Measurements from ENCODE around the gene SGTA. TPM values are rescaled to one million over a fixed set of nuclear protein-coding genes. Genes with fewer than 3 reads are reported as not detected.

The SGTA gene
- polyA plus RNA-seq, 1 donor (not counting 4 experiments of a cell fraction or from before 2014, with no cell fraction given): 36.1 TPM

- Histone ChIP-seq H3K79me2 (ENCODE audit: control insufficient read depth, insufficient read depth, low read length) (peaks cover 84% of the 10 kb centered on the region), H3K4me3 (ENCODE audit: control insufficient read depth in 2 of 3, extremely low read depth in 1 of 3, insufficient read depth in 2 of 3, low read depth in 1 of 3, low read length in 3 of 3) (no peak overlapping the region), H3K36me3 (ENCODE audit: control insufficient read depth in 2 of 2, extremely low read depth in 1 of 2, insufficient read depth in 2 of 2, low read length in 2 of 2) (peaks cover 15 to 16% of the 10 kb centered on the region in 2 experiments), H3K9ac (ENCODE audit: control insufficient read depth, extremely low read depth, insufficient read depth, low read length) (no peak overlapping the region), H3K4me2 (ENCODE audit: control insufficient read depth, extremely low read depth, insufficient read depth, low read depth, low read length) (no peak overlapping the region), H4K20me1 (ENCODE audit: control insufficient read depth, extremely low read depth, insufficient read depth, low read length) (peaks cover 30% of the 10 kb centered on the region), H3K4me1 (ENCODE audit: control insufficient read depth, extremely low read depth, insufficient read depth, low read length) (no peaks in the 10 kb centered on the region), H2AFZ (ENCODE audit: control insufficient read depth, low read length) (no peak overlapping the region), H3K9me1 (ENCODE audit: control insufficient read depth, extremely low read depth, insufficient read depth, low read length) (no peaks in the 10 kb centered on the region), H3K27me3 (ENCODE audit: control insufficient read depth, extremely low read depth, insufficient read depth, low read length) (no peaks in the 10 kb centered on the region), H3K27ac (ENCODE audit: control insufficient read depth, insufficient read depth, low read length) (no peak overlapping the region), H3K9me3 (ENCODE audit: control insufficient read depth, low read depth, low read length) (no peaks in the 10 kb centered on the region)
- TF ChIP-seq CTCF (optimal IDR thresholded peaks at IDR 0.05 in 1 of 3, IDR thresholded peaks at IDR 0.05 in 1 of 3, conservative IDR thresholded peaks at IDR 0.05 in 1 of 3; ENCODE audit: extremely low read depth in 1 of 3, insufficient read depth in 2 of 3, low read length in 3 of 3) (no peak), EZH2 (IDR thresholded peaks at IDR 0.05; ENCODE audit: low read length) (no peak)
- dilution Hi-C loops (cut with MboI; ENCODE audit: extremely low pct_ligation_motif_present, low sequenced_read_pairs): no loop called here
- FAIRE-seq (no peak), DNase-seq (ENCODE audit: low read depth, low spot score) (no peak)
Observed at GRCh38 chr19:2771786-2772674, 11.0 kb downstream of the SGTA start.

GRCh38 chr19:2770055-2771013, 12.7 kb downstream of the SGTA start:
- Histone ChIP-seq H3K4me1 (ENCODE audit: control insufficient read depth, extremely low read depth, insufficient read depth, low read length) (no peaks in the 10 kb centered on the region), H3K27me3 (ENCODE audit: control insufficient read depth, extremely low read depth, insufficient read depth, low read length) (no peaks in the 10 kb centered on the region), H3K79me2 (ENCODE audit: control insufficient read depth, insufficient read depth, low read length) (peaks cover 67% of the 10 kb centered on the region), H3K27ac (ENCODE audit: control insufficient read depth, insufficient read depth, low read length) (no peak overlapping the region), H3K36me3 (ENCODE audit: control insufficient read depth in 2 of 2, extremely low read depth in 1 of 2, insufficient read depth in 2 of 2, low read length in 2 of 2) (peaks cover 15 to 20% of the 10 kb centered on the region in 2 experiments), H3K9ac (ENCODE audit: control insufficient read depth, extremely low read depth, insufficient read depth, low read length) (no peak overlapping the region), H3K4me2 (ENCODE audit: control insufficient read depth, extremely low read depth, insufficient read depth, low read depth, low read length) (no peak overlapping the region), H3K9me1 (ENCODE audit: control insufficient read depth, extremely low read depth, insufficient read depth, low read length) (no peaks in the 10 kb centered on the region), H3K9me3 (ENCODE audit: control insufficient read depth, low read depth, low read length) (no peaks in the 10 kb centered on the region), H3K4me3 (ENCODE audit: control insufficient read depth in 2 of 3, extremely low read depth in 1 of 3, insufficient read depth in 2 of 3, low read depth in 1 of 3, low read length in 3 of 3) (no peak overlapping the region), H4K20me1 (ENCODE audit: control insufficient read depth, extremely low read depth, insufficient read depth, low read length) (peaks cover 30% of the 10 kb centered on the region), H2AFZ (ENCODE audit: control insufficient read depth, low read length) (no peak overlapping the region)
- dilution Hi-C loops (cut with MboI; ENCODE audit: extremely low pct_ligation_motif_present, low sequenced_read_pairs): no loop called here
- DNase-seq (ENCODE audit: low read depth, low spot score) (no peak), FAIRE-seq (no peak)
- no peak for TF ChIP-seq EZH2 (IDR thresholded peaks at IDR 0.05; ENCODE audit: low read length)
- no peak for TF ChIP-seq CTCF (optimal IDR thresholded peaks at IDR 0.05 in 1 of 3, IDR thresholded peaks at IDR 0.05 in 1 of 3, conservative IDR thresholded peaks at IDR 0.05 in 1 of 3; ENCODE audit: extremely low read depth in 1 of 3, insufficient read depth in 2 of 3, low read length in 3 of 3)

Measured in keratinocyte (primary cell).